Activated CD4-positive, alpha-beta T cell treated with anti-CD3 and anti-CD28 coated beads for 36 hours (primary cell): ENCODE results near the gene CLCNKB. TPM values are rescaled to one million over a fixed set of nuclear protein-coding genes. Genes with fewer than 3 reads are reported as not detected.
"Not testable (repeated sequence)": the region's sequence is repeated elsewhere in the genome, so short reads cannot be mapped to it uniquely, and the experiment has no call there.

Experiments used
- ATAC-seq: fragments of 200-7000 bp; cut with Tn5 transposase; one replicate; pipeline ENCODE4 v1.10.0; 2021; ENCODE audit warnings: mild to moderate bottlenecking, moderate library complexity
- CTCF ChIA-PET: fragments of 350-600 bp; sonication (Branson Sonifier 250); formaldehyde crosslinking; loops from one replicate; lab custom pipeline; 2021; ENCODE audit warnings: antibody characterized with exemption; lab: Charles Lee
- POLR2A ChIA-PET: fragments of 350-600 bp; sonication (Branson Sonifier 250); formaldehyde crosslinking; loops from one replicate; lab custom pipeline; 2021; ENCODE audit warnings: antibody characterized with exemption, inconsistent platforms; lab: Charles Lee
- DNase-seq: peaks from one replicate; pipeline ENCODE4 v3.0.0-alpha.2; 2020
- H3K27ac Mint-ChIP-seq: one replicate; pipeline ENCODE4 v1.8.0; 2021; ENCODE audit warnings: mixed read lengths
- H3K27me3 Mint-ChIP-seq: one replicate; pipeline ENCODE4 v1.8.0; 2021; ENCODE audit warnings: mixed read lengths
- H3K36me3 Mint-ChIP-seq: one replicate; pipeline ENCODE4 v1.8.0; 2021; ENCODE audit warnings: low read depth, mixed read lengths
- H3K4me1 Mint-ChIP-seq: one replicate; pipeline ENCODE4 v1.8.0; 2021; ENCODE audit warnings: mixed read lengths
- H3K4me3 Mint-ChIP-seq: one replicate; pipeline ENCODE4 v1.8.0; 2021; ENCODE audit warnings: mild to moderate bottlenecking, moderate library complexity, mixed read lengths
- H3K9me3 Mint-ChIP-seq: one replicate; pipeline ENCODE4 v1.8.0; 2021; ENCODE audit warnings: low read depth, mixed read lengths
- intact Hi-C, 2 experiments: fragments of 100-400 bp; cut with DNase I in 1 of 2; cut with micrococcal nuclease in 1 of 2; formaldehyde crosslinking; loops; one replicate each; pipeline versions ENCODE4 v1.14.2 to v1.15.1; 2022 to 2024; cut with DNase I, micrococcal nuclease
- total RNA-seq, 2 experiments: library from RNA; stranded (reverse); gene quantifications; one replicate each; pipeline ENCODE4 v1.2.3, GENCODE V29; 2021

The CLCNKB gene
- total RNA-seq, 2 experiments from 2014 or later = not detected

DNA sequence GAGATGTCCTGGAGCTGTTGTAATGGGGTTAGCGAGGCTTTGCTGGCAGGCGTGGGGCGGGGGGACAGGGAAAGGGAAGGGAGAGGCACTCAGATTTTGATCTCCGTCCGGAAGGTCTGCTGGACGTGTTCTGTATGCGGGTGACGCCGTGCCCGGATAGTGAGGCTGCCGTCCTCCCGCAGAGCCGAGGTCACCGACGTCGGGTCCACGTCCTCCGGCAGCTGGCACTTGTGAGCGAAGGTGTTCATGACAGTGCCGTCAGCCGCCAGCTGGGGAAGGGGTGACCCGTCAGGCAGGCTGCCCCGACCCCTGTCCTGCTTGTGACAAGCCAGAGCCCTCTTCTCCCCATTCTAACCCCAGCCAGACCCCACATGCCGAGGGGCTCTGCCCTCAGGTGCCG lies 28.1 kb upstream of the CLCNKB start:
- Mint-ChIP-seq H3K27ac (no peak overlapping the region), H3K27me3 (no peaks in the 10 kb centered on the region), H3K9me3 (no peaks in the 10 kb centered on the region), H3K4me3 (no peak overlapping the region), H3K4me1 (peaks cover 2% of the 10 kb centered on the region), H3K36me3 (no peaks in the 10 kb centered on the region)
- POLR2A ChIA-PET = no interaction called here
- intact Hi-C loops = no loop called here
- CTCF ChIA-PET = interaction anchor here (0.7 kb wide), 1 partner anchor 21 kb away, joined by 3 read pairs; no protein-coding TSS in a partner anchor
- ATAC-seq (no peak), DNase-seq (no peak)

DNA sequence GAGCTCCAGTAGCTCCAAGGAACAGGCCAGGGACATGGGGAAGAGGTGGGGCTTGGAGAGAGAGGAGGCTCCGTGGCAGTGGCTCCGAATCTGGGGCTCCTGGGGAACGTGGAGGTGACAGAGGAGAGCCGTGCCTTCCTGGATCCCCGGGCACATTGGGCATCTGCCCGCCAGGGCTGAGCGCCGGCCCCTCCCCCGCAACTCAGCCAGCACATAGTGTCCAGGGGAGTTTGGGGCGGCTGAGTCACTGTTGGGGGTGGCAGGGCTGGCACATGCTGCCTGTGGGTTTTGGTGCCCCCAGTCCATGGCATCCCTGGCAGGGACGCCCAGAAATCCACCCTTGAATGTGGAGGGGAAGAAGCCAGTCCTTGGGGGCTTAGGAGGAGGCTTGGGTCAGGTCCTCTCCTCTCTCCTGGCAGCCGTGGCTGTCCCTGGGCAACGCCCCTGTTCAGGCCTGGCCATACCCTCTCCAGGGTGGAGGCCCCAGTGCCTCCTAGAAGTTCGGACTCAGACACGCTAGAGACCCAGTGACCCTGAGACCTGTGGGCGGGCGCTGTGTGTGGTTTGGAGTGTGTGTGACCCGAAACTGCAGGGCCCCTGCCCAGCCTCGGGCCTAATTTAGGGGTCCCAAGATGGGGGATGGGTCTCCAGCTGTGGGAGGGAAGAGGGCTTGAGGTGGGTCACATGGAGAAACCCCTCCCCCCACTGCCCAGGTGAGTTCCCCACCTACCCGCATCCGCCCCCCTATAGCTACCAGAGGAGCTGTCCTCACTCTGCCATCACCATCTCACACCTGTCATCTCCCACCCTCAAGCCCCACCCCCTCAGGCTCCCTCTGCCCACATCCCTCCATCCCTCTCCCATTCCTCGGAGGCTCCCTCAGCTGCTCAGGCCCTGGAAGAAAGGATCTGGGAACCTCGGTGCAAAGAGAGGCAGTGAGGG lies 27.4 kb upstream of the CLCNKB start:
- no peaks in the 10 kb centered on the region for H3K36me3 Mint-ChIP-seq
- CTCF ChIA-PET = interaction anchor here (0.6 to 0.8 kb wide), 4 partner anchors 11 to 366 kb away, joined by 3 to 4 read pairs (median 3); no protein-coding TSS in a partner anchor
- no peak overlapping the region for H3K4me3 Mint-ChIP-seq
- POLR2A ChIA-PET = no interaction called here
- no peak overlapping the region for H3K27ac Mint-ChIP-seq
- ATAC-seq (no peak), DNase-seq (no peak)
- intact Hi-C loops = no loop called here
- H3K9me3 Mint-ChIP-seq = no peaks in the 10 kb centered on the region
- H3K27me3 Mint-ChIP-seq = no peaks in the 10 kb centered on the region
- H3K4me1 Mint-ChIP-seq = peaks cover 2% of the 10 kb centered on the region

DNA sequence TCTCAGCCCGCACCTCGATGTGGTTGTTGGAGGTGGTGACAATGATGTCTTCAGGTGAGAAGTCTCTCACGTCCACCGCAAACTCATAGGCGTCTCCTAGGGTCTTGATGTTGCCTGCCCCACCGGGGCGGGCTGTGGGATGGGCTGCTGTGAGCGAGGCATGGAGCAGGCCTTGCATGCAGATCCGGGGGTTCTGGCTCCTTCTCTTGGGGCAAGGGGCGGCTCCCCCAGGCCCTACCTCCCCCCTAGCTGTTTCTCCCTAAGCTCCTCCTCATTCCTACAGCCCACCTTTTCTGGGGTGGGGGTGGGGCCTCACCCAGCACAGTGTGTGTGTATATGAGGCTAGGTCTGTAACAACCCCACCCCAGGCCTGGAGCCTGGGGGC lies 26.5 kb upstream of the CLCNKB start:
- no peak for DNase-seq
- H3K27ac Mint-ChIP-seq = no peak overlapping the region
- peaks cover 2% of the 10 kb centered on the region for H3K4me1 Mint-ChIP-seq
- ChIA-PET CTCF (interaction anchor here (0.6 to 1.2 kb wide), 3 partner anchors 8 to 367 kb away, joined by 3 read pairs; no protein-coding TSS in a partner anchor), POLR2A (no interaction called here)
- no peak for ATAC-seq
- H3K27me3 Mint-ChIP-seq = no peaks in the 10 kb centered on the region
- H3K36me3 Mint-ChIP-seq = no peaks in the 10 kb centered on the region
- no peaks in the 10 kb centered on the region for H3K9me3 Mint-ChIP-seq
- H3K4me3 Mint-ChIP-seq = no peak overlapping the region
- intact Hi-C loops = no loop called here

- no peaks in the 10 kb centered on the region for H3K27me3 Mint-ChIP-seq
- ChIA-PET CTCF (interaction anchor here (0.6 to 1.2 kb wide), 3 partner anchors 8 to 226 kb away, joined by 3 read pairs; no protein-coding TSS in a partner anchor), POLR2A (no interaction called here)
- H3K9me3 Mint-ChIP-seq = no peaks in the 10 kb centered on the region
- no peaks in the 10 kb centered on the region for H3K36me3 Mint-ChIP-seq
- intact Hi-C loops = no loop called here
- ATAC-seq = no peak
- DNase-seq = no peak
- H3K4me3 Mint-ChIP-seq = no peak within 1 kb of the TSS
- peaks cover 2% of the 10 kb centered on the region for H3K4me1 Mint-ChIP-seq
- H3K27ac Mint-ChIP-seq = no peak within 1 kb of the TSS
These were observed 25.9 kb upstream of the CLCNKB start, which contains the start of gene HSPB7 for GRCh38 chr1:16017461-16018303. TSS of gene HSPB7 (minus strand) at chr1:16018043. CDS start at chr1:16017963, 80 bp downstream.

- no peak for ATAC-seq
- no peaks in the 10 kb centered on the region for H3K9me3 Mint-ChIP-seq
- ChIA-PET CTCF (interaction anchor here (0.6 to 1.2 kb wide), 3 partner anchors 9 to 227 kb away, joined by 3 read pairs; no protein-coding TSS in a partner anchor), POLR2A (no interaction called here)
- no peak overlapping the region for H3K4me3 Mint-ChIP-seq
- no peak for DNase-seq
- H3K36me3 Mint-ChIP-seq = no peaks in the 10 kb centered on the region
- intact Hi-C loops = no loop called here
- peaks cover 2% of the 10 kb centered on the region for H3K4me1 Mint-ChIP-seq
- no peaks in the 10 kb centered on the region for H3K27me3 Mint-ChIP-seq
- H3K27ac Mint-ChIP-seq = no peak overlapping the region
These were observed 25.3 kb upstream of the CLCNKB start for GRCh38 chr1:16018308-16018707.

- DNase-seq = no peak
- H3K27ac Mint-ChIP-seq = no peak overlapping the region
- no peak for ATAC-seq
These were observed 24.6 kb upstream of the CLCNKB start for GRCh38 chr1:16018749-16019643.

DNA sequence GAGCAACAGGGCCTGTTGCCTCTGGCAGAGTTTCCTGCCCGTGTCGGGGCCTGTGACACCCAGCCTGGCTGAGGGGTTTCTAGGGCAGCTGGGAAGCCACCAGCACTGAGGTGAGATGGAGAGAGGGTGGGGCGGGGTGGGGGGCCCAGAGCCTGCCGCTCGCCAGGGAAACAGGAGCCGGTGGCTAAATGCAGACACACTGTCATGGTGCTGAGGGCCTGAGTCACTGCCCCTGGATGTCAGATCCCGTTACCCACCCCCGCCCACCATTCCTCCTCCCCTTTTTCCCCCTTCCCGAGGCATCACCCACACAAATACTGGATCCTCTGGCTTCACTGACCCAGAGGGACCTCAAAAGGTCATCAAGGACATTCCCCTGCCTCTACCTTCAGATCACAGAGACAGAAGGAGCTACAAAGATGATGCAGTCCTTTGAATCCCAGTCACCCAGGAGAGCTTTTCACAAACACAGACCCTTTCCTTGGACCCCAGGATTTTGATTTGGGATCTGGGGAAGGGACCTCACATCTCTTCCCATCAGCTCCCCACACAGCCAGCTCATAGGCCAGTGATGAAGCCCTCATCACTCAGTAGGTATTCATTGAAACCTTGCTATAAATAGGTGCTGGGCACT lies 23.8 kb upstream of the CLCNKB start:
- no peak for ATAC-seq
- H3K9me3 Mint-ChIP-seq = no peaks in the 10 kb centered on the region
- no peak overlapping the region for H3K4me3 Mint-ChIP-seq
- H3K27me3 Mint-ChIP-seq = no peaks in the 10 kb centered on the region
- ChIA-PET CTCF (interaction anchor here (1.4 kb wide), 1 partner anchor 10 kb away, joined by 3 read pairs; no protein-coding TSS in a partner anchor), POLR2A (no interaction called here)
- H3K4me1 Mint-ChIP-seq = no peaks in the 10 kb centered on the region
- no peak for DNase-seq
- no peak overlapping the region for H3K27ac Mint-ChIP-seq
- no peaks in the 10 kb centered on the region for H3K36me3 Mint-ChIP-seq
- intact Hi-C loops = no loop called here

More at GRCh38 chr1:16018749-16019643, 24.6 kb upstream of the CLCNKB start:
- Mint-ChIP-seq H3K9me3 (no peaks in the 10 kb centered on the region), H3K4me1 (no peaks in the 10 kb centered on the region), H3K36me3 (no peaks in the 10 kb centered on the region), H3K4me3 (no peak overlapping the region), H3K27me3 (no peaks in the 10 kb centered on the region)
- ChIA-PET POLR2A (no interaction called here), CTCF (interaction anchor here (0.6 to 1.4 kb wide), 2 partner anchors 9 to 227 kb away, joined by 3 read pairs; no protein-coding TSS in a partner anchor)
- intact Hi-C loops = no loop called here

- Mint-ChIP-seq H3K27ac (no peak overlapping the region), H3K4me1 (no peaks in the 10 kb centered on the region), H3K9me3 (no peaks in the 10 kb centered on the region), H3K4me3 (no peak overlapping the region), H3K36me3 (no peaks in the 10 kb centered on the region), H3K27me3 (no peaks in the 10 kb centered on the region)
- DNase-seq = no peak
- no peak for ATAC-seq
- POLR2A ChIA-PET = no interaction called here
- intact Hi-C loops = no loop called here
- CTCF ChIA-PET = no interaction called here
These were observed 23.3 kb upstream of the CLCNKB start for GRCh38 chr1:16020325-16020724.

DNA sequence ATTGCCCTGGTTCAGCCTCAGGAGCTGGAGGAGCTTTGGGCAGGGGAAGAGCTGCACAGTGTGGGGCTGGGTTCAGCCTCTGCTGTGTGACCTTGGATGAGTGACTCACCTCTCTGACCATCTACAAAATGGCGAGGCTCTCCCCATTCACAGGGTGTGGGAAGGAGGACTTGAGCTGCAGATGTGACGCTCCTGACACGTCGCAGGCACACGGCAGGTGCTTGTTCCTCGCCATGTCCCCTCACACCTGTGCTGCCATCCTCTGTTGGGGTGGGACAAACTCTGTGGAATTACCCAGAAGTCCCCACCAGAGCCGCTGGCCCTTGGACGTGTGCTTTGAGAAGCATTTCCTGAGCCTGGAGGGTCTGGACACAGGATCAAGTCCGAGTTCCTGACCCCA lies 22.7 kb upstream of the CLCNKB start:
- peak; percentile 36 for ATAC-seq
- H3K27me3 Mint-ChIP-seq, DNase-seq, H3K4me3 Mint-ChIP-seq, CTCF ChIA-PET, POLR2A ChIA-PET, H3K9me3 Mint-ChIP-seq, H3K4me1 Mint-ChIP-seq, H3K36me3 Mint-ChIP-seq, intact Hi-C loops, H3K27ac Mint-ChIP-seq: not testable (repeated sequence)

GRCh38 chr1:16021681-16022080 lies 21.9 kb upstream of the CLCNKB start, which contains the start of gene CLCNKA:
TSS of gene CLCNKA (plus strand) at chr1:16022036. CDS start at chr1:16022620, 584 bp downstream.
- H3K27me3 Mint-ChIP-seq = no peaks in the 10 kb centered on the region
- intact Hi-C loops = no loop called here
- ChIA-PET POLR2A (no interaction called here), CTCF (interaction anchor here (0.6 kb wide), 1 partner anchor 27 kb away, joined by 3 read pairs; no protein-coding TSS in a partner anchor)
- no peaks in the 10 kb centered on the region for H3K4me1 Mint-ChIP-seq
- H3K27ac Mint-ChIP-seq = no peak within 1 kb of the TSS
- H3K36me3 Mint-ChIP-seq = no peaks in the 10 kb centered on the region
- no peak for DNase-seq
- no peak within 1 kb of the TSS for H3K4me3 Mint-ChIP-seq
- ATAC-seq = no peak
- H3K9me3 Mint-ChIP-seq = no peaks in the 10 kb centered on the region
